ENCODE measurements around the gene SHB.
"Not testable (repeated sequence)": the region's sequence is repeated elsewhere in the genome, so short reads cannot be mapped to it uniquely, and the experiment has no call there.

Gene SHB

DNA sequence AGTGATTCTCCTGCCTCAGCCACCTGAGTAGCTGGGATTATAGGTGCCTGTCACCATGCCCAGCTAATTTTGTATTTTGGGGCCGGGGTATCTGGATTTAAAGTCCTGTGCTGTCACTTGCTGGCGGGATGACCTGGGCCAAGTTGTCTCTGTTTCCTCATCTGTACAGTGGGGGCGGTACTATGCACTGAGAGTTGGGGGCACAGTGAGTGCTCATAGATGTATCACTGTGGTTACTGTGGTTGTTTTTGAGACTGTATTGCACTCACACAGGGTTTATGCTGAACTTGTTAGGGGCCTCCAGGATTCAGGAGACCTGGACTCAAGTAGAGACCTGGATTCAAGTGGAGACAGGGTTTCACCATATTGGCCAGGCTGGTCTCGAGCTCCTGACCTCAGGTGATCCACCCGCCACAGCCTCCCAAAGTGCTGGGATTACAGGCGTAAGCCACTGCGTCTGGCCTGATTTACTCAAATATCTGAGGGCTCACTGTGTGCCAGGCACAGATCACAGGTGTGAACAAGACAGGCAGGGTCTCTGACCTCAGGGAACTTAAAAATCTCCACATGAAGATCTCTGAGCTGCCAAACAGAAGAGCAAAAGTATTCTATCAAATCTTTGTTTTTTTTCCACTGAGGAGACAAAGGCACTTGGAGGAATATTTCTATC is 103.2 kb downstream of the SHB start:
- not testable (repeated sequence) for DNase-seq

DNA sequence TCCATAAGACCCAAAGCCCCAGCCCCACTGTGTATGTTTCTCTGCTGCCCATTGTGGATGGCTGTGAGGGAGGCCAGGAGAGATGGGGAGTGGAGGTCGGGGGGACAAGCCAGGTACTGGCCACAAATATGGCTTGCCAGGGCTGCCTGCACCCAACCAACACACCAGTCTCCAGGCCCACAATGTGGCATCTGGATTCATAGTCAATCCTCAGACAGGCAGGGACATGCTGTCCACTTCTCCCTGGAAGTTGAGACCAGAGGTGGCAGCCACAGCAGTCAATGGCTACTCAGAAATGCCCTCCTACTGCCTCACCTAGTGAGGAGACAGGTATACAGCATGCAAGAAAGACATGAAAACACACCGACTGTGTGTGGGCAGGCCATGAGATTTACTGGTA is 103.9 kb downstream of the SHB start:
- DNase-seq: no peak

DNA sequence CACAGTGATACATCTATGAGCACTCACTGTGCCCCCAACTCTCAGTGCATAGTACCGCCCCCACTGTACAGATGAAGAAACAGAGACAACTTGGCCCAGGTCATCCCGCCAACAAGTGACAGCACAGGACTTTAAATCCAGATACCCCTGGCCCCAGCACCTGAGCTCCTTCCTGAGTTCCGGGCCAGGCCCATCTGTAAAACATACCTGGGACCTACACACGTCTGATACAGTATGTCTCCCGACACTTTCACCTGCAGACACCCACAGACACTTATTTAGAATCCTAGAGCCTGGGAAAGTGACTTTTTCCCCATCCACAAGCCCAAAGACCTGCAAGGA is 104.3 kb downstream of the SHB start:
- no peak for DNase-seq

GRCh38 chr9:37963936-37964739 is 104.9 kb downstream of the SHB start:
- DNase-seq: no peak

GRCh38 chr9:37961351-37961750 is 107.7 kb downstream of the SHB start:
- DNase-seq: no peak

DNA sequence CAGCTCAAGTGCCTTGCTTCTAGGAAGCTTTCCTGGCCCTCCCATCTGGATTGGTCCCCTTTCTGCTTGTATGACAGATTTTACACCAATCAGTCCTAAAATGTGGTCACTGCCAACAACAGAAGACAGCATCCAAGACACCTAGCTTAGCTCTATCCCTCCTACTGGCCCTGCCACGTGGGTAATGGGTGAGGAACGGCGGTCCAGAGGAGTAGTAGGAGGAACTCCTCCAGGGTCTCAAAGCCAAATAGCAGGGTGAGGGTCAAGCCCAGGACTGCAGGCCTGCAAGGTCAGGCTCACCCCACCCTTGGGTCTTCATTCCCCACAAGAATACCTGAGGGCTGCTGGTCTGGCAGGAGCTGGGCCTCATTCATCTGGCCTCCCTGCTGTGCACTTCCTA is 108.4 kb downstream of the SHB start:
- DNase-seq: no peak

DNA sequence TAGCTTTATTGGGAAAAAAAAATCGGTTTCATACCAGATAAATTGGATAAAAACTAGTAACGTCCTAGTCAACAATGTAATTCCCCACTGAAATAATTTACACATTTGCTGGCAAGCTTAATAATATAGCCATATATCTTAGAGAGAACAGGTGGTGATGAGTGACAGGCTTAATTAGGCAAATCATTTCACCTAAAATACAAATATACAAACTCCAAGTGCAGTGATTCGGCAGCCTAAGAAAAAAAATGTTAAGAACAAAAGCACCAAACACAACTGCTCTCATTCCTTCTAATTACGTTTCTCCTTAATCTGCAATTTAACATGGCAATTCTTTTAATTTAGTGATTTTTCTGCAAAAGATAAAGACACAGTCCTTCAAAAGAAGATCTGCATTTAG is 109.1 kb downstream of the SHB start:
- no peak for DNase-seq

DNA sequence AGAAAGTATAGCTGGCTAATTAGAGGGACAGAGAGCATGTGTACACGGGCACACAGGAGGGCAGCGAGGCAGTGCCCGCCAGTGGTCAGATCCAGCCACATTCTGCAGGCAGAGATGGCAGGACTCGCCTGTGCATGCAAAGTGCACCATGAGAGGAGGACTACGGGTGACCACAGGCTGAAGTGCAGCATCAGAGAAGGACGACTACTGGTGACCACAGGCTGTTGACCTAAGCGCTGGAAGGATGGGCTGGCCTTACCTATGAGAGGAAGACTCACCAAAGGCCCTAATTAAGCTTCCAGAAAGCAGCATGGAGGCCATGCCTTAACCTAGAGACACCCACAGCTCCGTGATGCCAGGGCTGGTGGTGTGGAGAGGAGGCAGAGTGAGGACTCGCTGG is 110.9 kb downstream of the SHB start:
- DNase-seq: no peak

DNA sequence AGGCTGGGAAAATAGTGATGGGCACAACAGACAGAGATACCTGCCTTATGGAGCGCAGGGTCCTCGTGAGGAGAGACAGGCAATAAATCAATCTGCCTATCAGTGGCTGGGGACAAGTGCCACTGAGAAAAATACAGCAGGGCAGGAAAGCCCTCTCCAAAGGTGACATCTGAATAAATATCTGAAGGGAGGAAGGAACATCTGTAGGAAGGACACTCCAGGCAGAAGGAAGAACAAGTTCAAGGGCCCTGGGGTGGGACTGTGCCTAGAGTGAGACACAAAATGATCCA is 111.4 kb downstream of the SHB start:
- no peak for DNase-seq

- DNase-seq: no peak
These were observed 111.9 kb downstream of the SHB start for GRCh38 chr9:37956904-37957663.

GRCh38 chr9:37956423-37956820 is 112.6 kb downstream of the SHB start:
- DNase-seq: no peak

- no peak for DNase-seq
These were observed 113.1 kb downstream of the SHB start for GRCh38 chr9:37955781-37956422.

GRCh38 chr9:37954581-37954981 is 114.4 kb downstream of the SHB start:
- DNase-seq: no peak

- DNase-seq: peak; percentile 82
These were observed 115.1 kb downstream of the SHB start for GRCh38 chr9:37953775-37954437.

- DNase-seq: no peak
These were observed 115.7 kb downstream of the SHB start for GRCh38 chr9:37953206-37953774.

GRCh38 chr9:37952731-37953130 is 116.3 kb downstream of the SHB start:
- DNase-seq: no peak

GRCh38 chr9:37951671-37952449 is 117.2 kb downstream of the SHB start:
- DNase-seq: no peak

DNA sequence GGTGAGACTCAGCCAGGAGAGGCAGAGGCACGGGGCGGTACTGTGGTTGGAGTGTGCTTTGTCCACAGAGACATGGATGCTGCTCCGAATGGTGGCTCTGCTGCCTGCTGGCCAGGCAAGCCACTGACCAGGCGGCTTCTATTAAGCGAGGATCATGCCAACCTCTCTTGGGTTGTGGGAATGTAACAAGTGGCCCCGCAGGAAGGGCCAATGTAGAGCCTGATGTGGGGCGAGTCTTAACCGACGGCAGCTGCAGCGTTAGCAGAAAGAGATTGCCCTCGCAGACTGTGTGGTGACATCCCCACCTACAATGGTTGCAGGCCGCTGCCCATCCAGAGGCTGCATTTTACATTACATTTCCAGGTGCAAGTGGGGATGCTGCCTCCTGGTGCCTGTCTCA is 118.5 kb downstream of the SHB start:
- no peak for DNase-seq

DNA sequence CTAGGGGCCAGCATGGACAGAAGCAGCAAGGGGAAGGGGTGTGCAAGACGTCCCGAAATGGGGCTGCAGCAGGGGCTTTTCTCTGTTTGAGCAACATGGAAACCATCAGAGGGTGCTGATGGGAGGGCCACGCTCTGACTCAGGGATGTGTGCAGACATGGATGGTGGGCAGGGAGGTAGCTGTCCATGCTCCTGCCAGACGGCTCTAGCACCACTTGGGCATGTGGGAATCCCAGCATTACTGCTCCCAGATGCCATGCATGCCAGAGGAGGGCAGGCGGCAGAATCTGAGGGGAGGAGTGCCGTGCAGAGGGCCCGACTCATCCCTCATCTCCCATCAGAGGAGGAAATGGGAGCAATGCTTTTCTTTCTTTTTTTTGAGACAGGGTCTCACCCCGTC is 119.5 kb downstream of the SHB start:
- DNase-seq: peak; percentile 77

GRCh38 chr9:37948417-37948980 is 120.5 kb downstream of the SHB start:
- no peak for DNase-seq

GRCh38 chr9:37947977-37948376 is 121.0 kb downstream of the SHB start:
- no peak for DNase-seq

GRCh38 chr9:37947471-37947870 is 121.6 kb downstream of the SHB start:
- DNase-seq: no peak

Data from 8988T (cell line).